OCI-LY3 (cell line): Measurements from ENCODE around the gene VPS13D.

Experiments
- EZH2phosphoT487 ChIP-seq: fragments of 200-600 bp; shearing (Covaris generic); IDR thresholded peaks from 2 replicates; pipeline ENCODE4 v1.6.1; 2018; ENCODE audit warnings: antibody characterized with exemption, mixed run types, low read depth
- TF ChIP-seq, protein P1 (sequence below): fragments of 200-600, 300-600 bp; sonication (generic); IDR thresholded peaks from 2 replicates; pipeline ENCODE4 v1.5.1; 2014; ENCODE audit warnings: antibody characterized with exemption, low read length, low read depth

GRCh38 chr1:12309783-12310742 is 80.2 kb downstream of the VPS13D start:
- TF ChIP-seq, protein P1, sequence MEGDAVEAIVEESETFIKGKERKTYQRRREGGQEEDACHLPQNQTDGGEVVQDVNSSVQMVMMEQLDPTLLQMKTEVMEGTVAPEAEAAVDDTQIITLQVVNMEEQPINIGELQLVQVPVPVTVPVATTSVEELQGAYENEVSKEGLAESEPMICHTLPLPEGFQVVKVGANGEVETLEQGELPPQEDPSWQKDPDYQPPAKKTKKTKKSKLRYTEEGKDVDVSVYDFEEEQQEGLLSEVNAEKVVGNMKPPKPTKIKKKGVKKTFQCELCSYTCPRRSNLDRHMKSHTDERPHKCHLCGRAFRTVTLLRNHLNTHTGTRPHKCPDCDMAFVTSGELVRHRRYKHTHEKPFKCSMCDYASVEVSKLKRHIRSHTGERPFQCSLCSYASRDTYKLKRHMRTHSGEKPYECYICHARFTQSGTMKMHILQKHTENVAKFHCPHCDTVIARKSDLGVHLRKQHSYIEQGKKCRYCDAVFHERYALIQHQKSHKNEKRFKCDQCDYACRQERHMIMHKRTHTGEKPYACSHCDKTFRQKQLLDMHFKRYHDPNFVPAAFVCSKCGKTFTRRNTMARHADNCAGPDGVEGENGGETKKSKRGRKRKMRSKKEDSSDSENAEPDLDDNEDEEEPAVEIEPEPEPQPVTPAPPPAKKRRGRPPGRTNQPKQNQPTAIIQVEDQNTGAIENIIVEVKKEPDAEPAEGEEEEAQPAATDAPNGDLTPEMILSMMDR, result no peak
- TF ChIP-seq EZH2phosphoT487, result no peak
